Epithelial cell of prostate (primary cell): ENCODE data around the gene PALLD.
"Not testable (repeated sequence)": the region's sequence is repeated elsewhere in the genome, so short reads cannot be mapped to it uniquely, and the experiment has no call there.

Experiments used
- DNase-seq: peaks from one replicate; pipeline ENCODE4 v3.0.0-alpha.2; 2011; ENCODE audit warnings: low read depth, low spot score
- H3K27ac ChIP-seq: fragments of 450-650 bp; 2 replicates; pipeline ENCODE4 v1.5.1; 2017; ENCODE audit warnings: mild to moderate bottlenecking

Gene PALLD

DNA sequence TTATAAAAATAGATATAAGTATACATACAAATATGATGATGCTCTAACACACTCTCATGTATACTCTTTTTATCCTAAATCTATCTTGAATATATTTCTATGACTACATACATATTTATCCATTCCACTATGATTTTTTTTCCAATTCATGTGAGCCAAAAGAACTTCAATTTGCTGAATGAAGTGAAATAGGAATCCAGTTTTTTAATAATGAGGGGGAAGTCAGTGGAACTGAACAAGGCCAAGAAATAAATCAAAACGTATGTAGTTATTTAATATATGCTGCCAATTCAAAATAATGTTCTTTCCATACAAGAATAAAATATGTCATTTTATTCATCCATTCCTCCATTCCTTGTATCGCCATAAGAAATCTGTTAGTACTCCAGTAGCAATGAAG is 6.1 kb upstream of the PALLD start:
- no peak for DNase-seq
- H3K27ac ChIP-seq, result no peak overlapping the region

- DNase-seq, result no peak
These were observed 5.3 kb upstream of the PALLD start for GRCh38 chr4:168491563-168491962.

DNA sequence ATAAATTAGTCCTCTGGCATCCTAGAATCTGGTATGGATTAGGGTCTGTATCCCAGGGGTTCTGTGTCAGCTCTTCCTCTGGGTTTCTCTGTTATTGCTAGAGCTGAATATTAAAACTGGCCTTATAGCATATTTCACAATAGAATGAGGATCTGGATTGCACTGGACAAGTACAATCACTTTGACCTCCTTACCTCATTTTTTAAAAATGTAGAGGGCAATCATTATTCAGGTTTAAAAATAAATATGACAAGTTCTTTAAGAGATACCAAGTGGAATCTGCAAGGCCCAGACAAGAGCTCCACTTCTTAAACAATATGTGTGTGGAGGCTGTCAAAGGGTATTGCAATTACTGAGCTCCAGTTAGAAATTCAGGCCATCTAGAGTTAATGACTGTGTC is 1.4 kb downstream of the PALLD start:
- no peak overlapping the region for H3K27ac ChIP-seq
- DNase-seq, result no peak

More at GRCh38 chr4:168491563-168491962, 5.3 kb upstream of the PALLD start:
- H3K27ac ChIP-seq, result no peak overlapping the region

DNA sequence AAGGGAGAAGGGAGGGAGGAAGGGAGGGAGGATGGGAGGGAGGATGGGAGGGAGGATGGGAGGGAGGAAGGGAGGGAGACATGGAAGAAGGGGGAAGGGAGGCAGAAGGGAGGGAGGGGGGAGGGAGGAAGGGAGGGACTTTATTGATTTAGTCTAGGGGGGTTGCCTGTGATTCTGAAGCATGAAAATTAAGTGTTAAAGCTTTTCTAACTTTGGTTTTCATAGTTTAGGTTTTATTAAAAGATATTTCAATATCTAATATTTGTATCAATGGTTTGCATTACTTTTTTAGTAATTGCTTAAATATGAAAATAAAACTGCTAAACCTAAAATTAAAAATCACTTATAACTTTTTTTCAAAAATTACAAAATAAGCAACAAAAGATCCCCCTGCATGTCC is 2.4 kb downstream of the PALLD start:
- DNase-seq, result no peak
- H3K27ac ChIP-seq, result no peak overlapping the region

DNA sequence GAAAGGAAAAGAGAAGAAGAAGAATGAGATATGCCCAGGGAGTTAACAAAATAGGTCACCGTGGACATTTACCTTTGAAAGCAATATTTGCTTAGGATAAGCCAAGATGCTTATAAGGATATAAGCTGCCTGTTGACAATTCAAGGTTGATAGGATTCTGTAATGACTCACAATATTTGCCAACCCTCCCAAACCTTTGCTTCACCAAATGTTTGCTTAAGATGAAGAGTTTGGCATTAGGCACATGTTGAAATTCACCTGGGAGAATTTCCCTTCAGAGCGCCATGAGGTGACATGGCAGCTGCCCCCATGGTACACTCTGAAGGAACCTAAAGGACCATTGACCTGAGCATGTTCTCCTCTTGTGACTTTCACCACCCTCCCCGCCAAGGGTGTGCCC is 4.6 kb downstream of the PALLD start:
- H3K27ac ChIP-seq, result no peak overlapping the region
- DNase-seq, result no peak

- H3K27ac ChIP-seq, result no peak overlapping the region
- no peak for DNase-seq
These were observed 6.0 kb downstream of the PALLD start for GRCh38 chr4:168502861-168503260.

- DNase-seq, result no peak
- H3K27ac ChIP-seq, result peak overlapping the region; percentile 45
These were observed 7.0 kb downstream of the PALLD start for GRCh38 chr4:168503652-168504362.

- no peak for DNase-seq
- peak overlapping the region; percentile 45 for H3K27ac ChIP-seq
These were observed 7.7 kb downstream of the PALLD start for GRCh38 chr4:168504526-168504925.

GRCh38 chr4:168506014-168506413 is 9.2 kb downstream of the PALLD start:
- no peak overlapping the region for H3K27ac ChIP-seq

GRCh38 chr4:168507178-168507815 is 10.4 kb downstream of the PALLD start:
- no peak overlapping the region for H3K27ac ChIP-seq
- no peak for DNase-seq

More at GRCh38 chr4:168506014-168506413, 9.2 kb downstream of the PALLD start:
- no peak for DNase-seq

- H3K27ac ChIP-seq, result no peak overlapping the region
- no peak for DNase-seq
These were observed 11.8 kb downstream of the PALLD start for GRCh38 chr4:168508683-168509082.

DNA sequence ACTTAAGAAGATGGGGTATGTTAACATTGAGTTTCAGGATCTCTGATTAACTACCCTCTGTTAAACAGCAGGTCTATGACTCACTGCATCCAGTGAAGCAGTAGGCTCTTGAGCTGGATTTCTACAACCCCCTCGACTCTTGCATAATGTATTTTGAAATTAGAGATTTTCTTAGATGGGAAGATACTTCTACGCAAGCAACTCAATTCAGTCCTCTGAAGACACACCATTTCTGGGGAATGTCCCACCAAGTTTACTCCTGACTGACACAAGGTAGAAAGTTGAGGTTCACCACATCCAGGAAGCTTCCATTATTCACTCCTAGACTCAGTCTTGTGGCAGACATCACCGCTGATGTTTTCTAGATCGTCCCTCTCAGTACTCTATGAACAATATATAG is 12.9 kb downstream of the PALLD start:
- no peak overlapping the region for H3K27ac ChIP-seq
- no peak for DNase-seq

DNA sequence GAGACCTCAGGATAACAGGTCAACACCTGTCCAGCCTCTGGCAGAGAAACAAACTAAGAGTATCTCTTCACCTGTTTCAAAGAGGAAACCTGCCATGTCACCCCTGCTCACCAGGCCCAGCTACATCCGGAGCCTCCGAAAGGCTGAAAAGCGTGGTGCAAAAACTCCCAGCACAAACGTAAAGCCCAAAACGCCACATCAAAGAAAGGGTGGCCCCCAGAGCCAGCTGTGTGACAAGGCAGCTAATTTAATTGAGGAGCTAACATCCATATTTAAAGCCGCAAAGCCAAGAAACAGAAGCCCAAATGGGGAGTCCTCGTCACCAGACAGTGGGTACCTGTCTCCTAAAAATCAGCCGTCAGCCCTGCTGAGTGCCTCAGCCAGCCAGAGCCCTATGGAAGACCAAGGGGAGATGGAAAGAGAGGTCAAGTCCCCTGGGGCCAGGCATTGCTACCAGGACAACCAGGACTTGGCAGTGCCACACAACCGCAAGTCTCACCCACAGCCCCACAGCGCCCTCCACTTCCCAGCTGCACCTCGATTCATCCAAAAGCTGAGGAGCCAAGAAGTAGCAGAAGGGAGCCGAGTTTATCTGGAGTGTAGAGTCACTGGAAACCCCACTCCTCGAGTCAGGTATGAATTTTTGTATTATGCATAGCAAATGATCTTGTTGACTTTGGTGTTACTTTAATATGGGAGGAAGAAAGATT is 15.1 kb downstream of the PALLD start:
- H3K27ac ChIP-seq, result no peak overlapping the region
- DNase-seq, result no peak

- not testable (repeated sequence) for H3K27ac ChIP-seq, DNase-seq
These were observed 17.0 kb downstream of the PALLD start for GRCh38 chr4:168513826-168514225.

DNA sequence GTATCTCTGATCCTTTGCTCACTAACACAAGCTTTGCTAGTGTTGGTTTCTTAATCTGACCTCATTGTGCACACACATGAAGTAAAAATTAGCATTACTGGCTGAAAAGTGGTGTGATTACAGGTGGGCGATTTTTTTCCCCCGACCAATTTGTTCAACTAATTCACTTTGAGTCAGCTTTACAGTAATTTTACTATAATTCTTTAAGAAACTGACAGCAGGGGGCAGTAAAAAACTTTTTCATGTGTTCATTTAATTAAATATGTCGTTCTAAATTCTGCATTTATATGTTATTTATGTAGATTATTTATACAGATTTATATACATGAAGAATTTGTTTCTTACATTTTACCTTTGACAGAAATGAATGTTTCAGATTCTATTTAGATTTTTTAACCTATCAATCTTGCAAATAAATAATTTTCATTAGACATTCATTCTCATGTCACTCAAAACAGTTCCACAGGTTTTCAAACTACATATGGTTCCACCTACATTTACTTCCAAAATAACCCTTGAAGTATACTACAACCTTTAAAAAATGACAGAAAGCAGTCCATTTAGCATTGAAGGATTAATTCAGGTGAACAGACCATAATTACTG is 17.5 kb downstream of the PALLD start:
- no peak overlapping the region for H3K27ac ChIP-seq
- DNase-seq, result no peak

DNA sequence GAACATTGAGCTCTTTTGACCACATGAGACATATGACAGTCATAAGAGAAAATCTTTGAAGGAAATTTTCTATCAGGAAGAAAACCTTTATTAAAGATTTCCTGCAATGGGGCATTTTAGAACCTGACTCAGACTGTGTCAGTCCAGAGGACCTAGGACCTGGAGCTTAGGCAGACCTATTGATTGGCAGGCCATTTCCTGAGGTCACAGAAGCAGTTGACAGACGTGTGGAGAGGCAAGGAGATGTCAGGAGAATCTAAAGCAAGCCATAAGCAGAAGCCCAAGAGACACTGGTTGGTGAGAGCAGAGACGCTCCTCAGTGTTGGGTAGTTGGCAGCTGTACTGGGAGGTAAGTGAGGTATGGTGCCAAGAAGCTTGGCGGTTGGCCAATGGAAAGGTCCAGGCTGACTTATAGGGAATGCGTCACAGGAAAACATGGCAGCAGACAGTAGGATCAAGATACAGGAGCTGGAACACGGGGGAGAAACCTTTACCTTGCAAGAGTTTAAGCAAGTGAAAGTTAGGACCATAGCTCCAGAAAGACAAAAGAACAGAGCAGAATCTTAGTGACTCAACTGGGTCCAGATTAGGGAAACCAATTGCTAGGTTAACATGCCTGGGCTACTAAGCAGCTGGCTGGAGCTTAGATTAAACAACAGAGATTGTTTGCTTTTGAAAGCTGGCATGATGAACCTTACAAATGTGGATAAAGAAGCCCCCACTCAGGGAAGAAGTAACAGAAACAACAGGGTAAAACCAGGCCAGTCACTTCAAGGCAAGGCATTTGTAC is 18.6 kb downstream of the PALLD start:
- H3K27ac ChIP-seq, result no peak overlapping the region
- DNase-seq, result no peak

GRCh38 chr4:168516841-168517240 is 20.0 kb downstream of the PALLD start:
- no peak for DNase-seq
- no peak overlapping the region for H3K27ac ChIP-seq

DNA sequence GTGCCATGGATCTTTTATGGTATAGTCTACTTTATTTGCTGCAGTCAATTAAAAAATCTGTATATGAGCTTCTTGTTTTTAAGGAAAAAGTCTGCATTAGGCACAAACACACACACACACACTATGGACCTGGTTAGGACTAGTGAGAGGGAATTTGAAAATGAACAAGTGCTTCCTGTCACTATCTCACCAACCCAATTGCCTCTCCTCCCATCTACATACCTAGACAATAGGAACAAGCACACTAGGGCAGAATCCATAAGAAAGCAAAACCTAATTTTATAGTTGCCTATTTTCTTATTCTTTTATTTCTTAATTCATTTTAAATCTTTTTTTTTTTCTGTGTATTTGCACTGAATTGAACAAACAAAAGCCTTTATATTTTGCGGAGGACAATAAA is 22.7 kb downstream of the PALLD start:
- no peak for DNase-seq
- H3K27ac ChIP-seq, result no peak overlapping the region

DNA sequence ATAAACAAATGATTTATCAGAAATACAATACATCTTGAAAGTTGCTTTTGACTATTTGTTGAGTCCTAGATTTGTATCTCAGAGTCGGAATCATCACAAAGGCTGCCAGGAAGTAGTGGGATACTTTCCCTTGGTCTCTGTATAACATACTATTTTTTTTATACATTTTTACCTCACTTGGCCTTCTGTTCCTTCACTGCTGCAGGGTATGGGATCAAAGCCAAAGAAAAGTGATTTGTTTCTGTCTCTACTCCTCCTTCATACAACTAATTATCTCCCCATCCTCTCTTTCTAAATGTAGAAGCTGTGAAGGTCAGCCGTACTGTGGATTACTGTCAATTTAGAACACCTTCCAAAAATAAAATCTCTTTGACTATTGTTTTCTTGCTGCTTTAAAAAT is 24.9 kb downstream of the PALLD start:
- no peak for DNase-seq
- no peak overlapping the region for H3K27ac ChIP-seq

GRCh38 chr4:168522356-168522755 is 25.5 kb downstream of the PALLD start:
- no peak overlapping the region for H3K27ac ChIP-seq
- no peak for DNase-seq
